Measurements from ENCODE around the gene PLEK2.

Gene PLEK2

DNA sequence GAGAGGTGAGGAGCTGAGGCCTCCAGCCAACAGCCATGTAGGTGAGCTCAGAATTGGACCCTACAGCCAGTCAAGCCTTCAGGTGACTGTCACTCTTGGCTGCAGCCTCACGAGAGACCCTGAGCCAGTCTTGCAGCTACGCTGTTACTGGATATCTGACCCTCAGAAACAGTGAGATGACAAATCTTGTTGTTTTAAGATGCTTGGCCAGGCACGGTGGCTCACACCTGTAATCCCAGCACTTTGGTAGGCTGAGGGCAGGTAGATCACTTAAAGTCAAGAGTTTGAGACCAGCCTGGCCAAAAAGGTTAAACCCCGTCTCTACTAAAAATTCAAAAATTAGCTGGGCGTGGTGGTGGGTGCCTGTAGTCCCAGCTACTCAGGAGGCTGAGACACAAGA is 6.2 kb downstream of the PLEK2 start:
- no peak for DNase-seq (ENCODE audit: low read depth)

GRCh38 chr14:67400434-67400833 is 11.5 kb downstream of the PLEK2 start:
- TF ChIP-seq, protein P1, sequence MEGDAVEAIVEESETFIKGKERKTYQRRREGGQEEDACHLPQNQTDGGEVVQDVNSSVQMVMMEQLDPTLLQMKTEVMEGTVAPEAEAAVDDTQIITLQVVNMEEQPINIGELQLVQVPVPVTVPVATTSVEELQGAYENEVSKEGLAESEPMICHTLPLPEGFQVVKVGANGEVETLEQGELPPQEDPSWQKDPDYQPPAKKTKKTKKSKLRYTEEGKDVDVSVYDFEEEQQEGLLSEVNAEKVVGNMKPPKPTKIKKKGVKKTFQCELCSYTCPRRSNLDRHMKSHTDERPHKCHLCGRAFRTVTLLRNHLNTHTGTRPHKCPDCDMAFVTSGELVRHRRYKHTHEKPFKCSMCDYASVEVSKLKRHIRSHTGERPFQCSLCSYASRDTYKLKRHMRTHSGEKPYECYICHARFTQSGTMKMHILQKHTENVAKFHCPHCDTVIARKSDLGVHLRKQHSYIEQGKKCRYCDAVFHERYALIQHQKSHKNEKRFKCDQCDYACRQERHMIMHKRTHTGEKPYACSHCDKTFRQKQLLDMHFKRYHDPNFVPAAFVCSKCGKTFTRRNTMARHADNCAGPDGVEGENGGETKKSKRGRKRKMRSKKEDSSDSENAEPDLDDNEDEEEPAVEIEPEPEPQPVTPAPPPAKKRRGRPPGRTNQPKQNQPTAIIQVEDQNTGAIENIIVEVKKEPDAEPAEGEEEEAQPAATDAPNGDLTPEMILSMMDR (IDR thresholded peaks at IDR 0.05; ENCODE audit: control insufficient read depth, extremely low read depth, insufficient read depth), result no peak
- no peak overlapping the region for H3K4me3 ChIP-seq (ENCODE audit: low read depth, low read length)

More for the DNA sequence above, 6.2 kb downstream of the PLEK2 start:
- H3K4me3 ChIP-seq (ENCODE audit: low read depth, low read length), result no peak overlapping the region
- TF ChIP-seq, protein P1 (IDR thresholded peaks at IDR 0.05; ENCODE audit: control insufficient read depth, extremely low read depth, insufficient read depth), result no peak

DNA sequence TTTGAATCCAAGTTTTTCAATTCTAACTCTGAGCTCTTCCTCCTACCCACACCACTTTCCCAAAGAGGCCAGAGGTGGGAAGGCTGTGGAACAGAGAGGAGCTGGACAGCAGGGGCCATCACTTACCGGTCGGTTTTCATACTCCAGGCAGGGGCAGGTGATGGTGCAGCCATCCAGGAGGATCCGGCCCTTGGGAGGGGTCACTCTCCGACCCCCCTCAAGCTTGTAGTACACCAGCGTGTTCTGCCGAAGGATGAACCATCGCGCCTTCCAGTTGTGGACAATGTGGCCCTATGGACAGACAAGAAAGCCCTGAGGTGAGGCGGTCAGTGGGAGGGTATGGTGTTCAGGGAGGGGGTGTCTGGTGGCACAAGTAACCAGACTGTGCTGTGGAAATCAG is 14.4 kb downstream of the PLEK2 start:
- TF ChIP-seq, protein P1 (IDR thresholded peaks at IDR 0.05; ENCODE audit: control insufficient read depth, extremely low read depth, insufficient read depth), result no peak
- no peak for DNase-seq (ENCODE audit: low read depth)
- no peak overlapping the region for H3K4me3 ChIP-seq (ENCODE audit: low read depth, low read length)

More at GRCh38 chr14:67400434-67400833, 11.5 kb downstream of the PLEK2 start:
- DNase-seq (ENCODE audit: low read depth), result no peak

GRCh38 chr14:67396381-67396970 is 15.5 kb downstream of the PLEK2 start:
- H3K4me3 ChIP-seq (ENCODE audit: low read depth, low read length), result no peak overlapping the region
- TF ChIP-seq, protein P1 (IDR thresholded peaks at IDR 0.05; ENCODE audit: control insufficient read depth, extremely low read depth, insufficient read depth), result no peak
- no peak for DNase-seq (ENCODE audit: low read depth)

- DNase-seq (ENCODE audit: low read depth), result no peak
- no peak overlapping the region for H3K4me3 ChIP-seq (ENCODE audit: low read depth, low read length)
- TF ChIP-seq, protein P1 (IDR thresholded peaks at IDR 0.05; ENCODE audit: control insufficient read depth, extremely low read depth, insufficient read depth), result no peak
Observed at GRCh38 chr14:67395876-67396189, 16.1 kb downstream of the PLEK2 start.

DNA sequence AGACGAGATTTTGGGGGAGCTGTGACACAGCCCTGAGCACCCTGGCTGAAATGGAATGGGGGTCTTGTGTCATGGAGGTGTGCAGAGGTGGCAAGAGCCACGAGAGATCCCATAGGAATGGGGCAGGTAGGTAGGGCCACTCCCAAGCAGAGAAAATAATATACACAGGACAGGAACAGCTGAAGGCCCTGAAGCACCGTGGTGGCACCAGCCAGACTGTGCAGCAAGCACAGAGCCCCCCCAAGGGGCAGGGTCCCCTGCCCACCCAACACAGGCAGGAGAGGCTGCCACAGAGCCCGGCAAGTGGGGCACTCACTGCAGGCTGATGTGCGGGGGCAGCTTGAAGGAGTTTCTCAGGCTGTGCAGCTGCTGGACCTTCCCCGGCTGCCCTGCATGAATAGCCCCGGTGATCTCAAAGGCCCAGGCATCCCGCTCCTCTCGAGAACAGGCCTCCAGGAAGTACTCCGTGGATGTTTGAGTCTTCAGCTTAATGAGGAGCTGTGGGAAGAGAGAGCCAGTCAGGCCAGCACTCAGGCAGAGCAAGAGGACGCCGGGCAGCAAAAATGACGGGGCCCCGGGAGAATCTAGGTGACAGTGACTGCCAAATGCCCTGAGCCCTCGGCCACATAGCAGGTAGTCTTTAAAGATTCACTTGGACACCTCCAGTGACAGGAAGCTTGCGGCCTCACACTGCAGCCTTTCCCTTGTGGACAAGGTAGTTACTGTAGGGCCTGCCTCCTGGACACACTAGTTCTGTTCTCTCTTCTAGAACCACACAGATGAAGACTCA is 16.7 kb downstream of the PLEK2 start:
- H3K4me3 ChIP-seq (ENCODE audit: low read depth, low read length), result no peak overlapping the region
- TF ChIP-seq, protein P1 (IDR thresholded peaks at IDR 0.05; ENCODE audit: control insufficient read depth, extremely low read depth, insufficient read depth), result no peak

More for the DNA sequence above, 16.7 kb downstream of the PLEK2 start:
- no peak for DNase-seq (ENCODE audit: low read depth)

Data from LNCaP clone FGC (cell line).